Stimulated activated naive CD8-positive, alpha-beta T cell treated with anti-CD3 and anti-CD28 coated beads, Interleukin-15, amount 100 ng/mL, for 72 hours (primary cell): ENCODE data around the gene HOXA13.

Source experiments
- ATAC-seq: fragments of 150-1000 bp; cut with Tn5 transposase; 2 replicates; pipeline ENCODE4 v1.10.0; 2021; ENCODE audit warnings: mild to moderate bottlenecking, moderate library complexity
- DNase-seq, 2 donors: peaks; one replicate each; pipeline ENCODE4 v3.0.0; 2021 to 2022
- H3K27ac Mint-ChIP-seq, 2 donors: one replicate each; pipeline ENCODE4 v1.8.0; 2022; ENCODE audit warnings: mild to moderate bottlenecking in 2 of 2, mixed read lengths in 2 of 2, moderate library complexity in 2 of 2
- H3K27me3 Mint-ChIP-seq: one replicate; pipeline ENCODE4 v1.8.0; 2022; ENCODE audit warnings: mixed read lengths
- H3K4me1 Mint-ChIP-seq: one replicate; pipeline ENCODE4 v1.8.0; 2022; ENCODE audit warnings: mild to moderate bottlenecking, mixed read lengths
- H3K4me3 Mint-ChIP-seq, 2 donors: one replicate each; pipeline ENCODE4 v1.8.0; 2022; ENCODE audit warnings: mild to moderate bottlenecking in 2 of 2, mixed read lengths in 2 of 2, moderate library complexity in 1 of 2
- H3K9me3 Mint-ChIP-seq, 2 donors: one replicate each; pipeline ENCODE4 v1.8.0; 2022; ENCODE audit warnings: mixed read lengths in 2 of 2

HOXA13 gene

GRCh38 chr7:27165996-27166530 is 33.8 kb downstream of the HOXA13 start:
- no peak for DNase-seq
- Mint-ChIP-seq H3K27me3 (peaks cover 99% of the 10 kb centered on the region), H3K27ac (peak overlapping the region in 1 of 2 donors; percentile 91), H3K9me3 (no peaks in the 10 kb centered on the region), H3K4me3 (peak overlapping the region; percentile 61 to 62), H3K4me1 (peaks cover 54% of the 10 kb centered on the region)
- ATAC-seq = no peak

GRCh38 chr7:27165089-27165995 is 34.5 kb downstream of the HOXA13 start, which contains the start of gene HOXA9:
Gene HOXA9 (minus strand): TSS chr7:27165537. CDS start chr7:27165457, 80 bp downstream.
- peaks cover 59% of the 10 kb centered on the region for H3K4me1 Mint-ChIP-seq
- DNase-seq (no peak), ATAC-seq (no peak)
- H3K27me3 Mint-ChIP-seq = peaks cover 99% of the 10 kb centered on the region
- H3K9me3 Mint-ChIP-seq = no peaks in the 10 kb centered on the region
- H3K27ac Mint-ChIP-seq = peak within 1 kb of the TSS in 1 of 2 donors; percentile 91
- peak within 1 kb of the TSS; percentile 61 to 62 for H3K4me3 Mint-ChIP-seq

GRCh38 chr7:27164367-27165088 is 35.4 kb downstream of the HOXA13 start:
- peak overlapping the region in 1 of 2 donors; percentile 72 for H3K27ac Mint-ChIP-seq
- H3K4me3 Mint-ChIP-seq = peak overlapping the region; percentile 50 to 56
- DNase-seq = no peak
- H3K4me1 Mint-ChIP-seq = peaks cover 64% of the 10 kb centered on the region
- no peaks in the 10 kb centered on the region for H3K9me3 Mint-ChIP-seq
- ATAC-seq = no peak
- peaks cover 99% of the 10 kb centered on the region for H3K27me3 Mint-ChIP-seq

- H3K27ac Mint-ChIP-seq = peak overlapping the region in 1 of 2 donors; percentile 72
- ATAC-seq (no peak), DNase-seq (no peak)
- no peaks in the 10 kb centered on the region for H3K9me3 Mint-ChIP-seq
- H3K4me1 Mint-ChIP-seq = peaks cover 61% of the 10 kb centered on the region
- H3K27me3 Mint-ChIP-seq = peaks cover 99% of the 10 kb centered on the region
- peak overlapping the region in 1 of 2 donors; percentile 56 for H3K4me3 Mint-ChIP-seq
Observed at GRCh38 chr7:27164045-27164366, 35.9 kb downstream of the HOXA13 start.

GRCh38 chr7:27163288-27164044 is 36.4 kb downstream of the HOXA13 start:
- no peaks in the 10 kb centered on the region for H3K9me3 Mint-ChIP-seq
- H3K27ac Mint-ChIP-seq = no peak overlapping the region
- peaks cover 99% of the 10 kb centered on the region for H3K27me3 Mint-ChIP-seq
- H3K4me1 Mint-ChIP-seq = peaks cover 61% of the 10 kb centered on the region
- no peak for ATAC-seq
- no peak for DNase-seq
- no peak overlapping the region for H3K4me3 Mint-ChIP-seq

- no peak overlapping the region for H3K4me3 Mint-ChIP-seq
- peaks cover 66% of the 10 kb centered on the region for H3K4me1 Mint-ChIP-seq
- DNase-seq (no peak), ATAC-seq (no peak)
- no peaks in the 10 kb centered on the region for H3K9me3 Mint-ChIP-seq
- H3K27ac Mint-ChIP-seq = no peak overlapping the region
- peaks cover 99% of the 10 kb centered on the region for H3K27me3 Mint-ChIP-seq
Observed at GRCh38 chr7:27162561-27163287, 37.2 kb downstream of the HOXA13 start.

- no peak overlapping the region for H3K27ac Mint-ChIP-seq
- H3K4me3 Mint-ChIP-seq = no peak overlapping the region
- DNase-seq = no peak
- no peak for ATAC-seq
- H3K27me3 Mint-ChIP-seq = peaks cover 99% of the 10 kb centered on the region
- peaks cover 66% of the 10 kb centered on the region for H3K4me1 Mint-ChIP-seq
- no peaks in the 10 kb centered on the region for H3K9me3 Mint-ChIP-seq
Observed at GRCh38 chr7:27161721-27162560, 38.0 kb downstream of the HOXA13 start.

- no peak for DNase-seq
- Mint-ChIP-seq H3K27ac (no peak overlapping the region), H3K4me3 (peak overlapping the region; percentile 67 to 73), H3K4me1 (peaks cover 63% of the 10 kb centered on the region), H3K9me3 (no peaks in the 10 kb centered on the region), H3K27me3 (peaks cover 99% of the 10 kb centered on the region)
- no peak for ATAC-seq
Observed at GRCh38 chr7:27161214-27161720, 38.6 kb downstream of the HOXA13 start.

- Mint-ChIP-seq H3K27me3 (peaks cover 99% of the 10 kb centered on the region), H3K4me3 (peak overlapping the region; percentile 67 to 73), H3K9me3 (no peaks in the 10 kb centered on the region), H3K4me1 (peaks cover 63% of the 10 kb centered on the region), H3K27ac (no peak overlapping the region)
- peak; percentile 61 for ATAC-seq
- DNase-seq = peak; percentile 80 to 85
Observed at GRCh38 chr7:27160546-27161213, 39.2 kb downstream of the HOXA13 start.

- Mint-ChIP-seq H3K27me3 (peaks cover 99% of the 10 kb centered on the region), H3K4me3 (peak overlapping the region; percentile 58 to 73), H3K9me3 (no peaks in the 10 kb centered on the region), H3K4me1 (peaks cover 65% of the 10 kb centered on the region), H3K27ac (no peak overlapping the region)
- ATAC-seq = peak; percentile 41
- no peak for DNase-seq
Observed at GRCh38 chr7:27160145-27160545, 39.7 kb downstream of the HOXA13 start.

GRCh38 chr7:27159266-27160144 is 40.4 kb downstream of the HOXA13 start:
- H3K27me3 Mint-ChIP-seq = peaks cover 99% of the 10 kb centered on the region
- no peak overlapping the region for H3K27ac Mint-ChIP-seq
- peak overlapping the region; percentile 29 to 58 for H3K4me3 Mint-ChIP-seq
- H3K4me1 Mint-ChIP-seq = peaks cover 67% of the 10 kb centered on the region
- no peaks in the 10 kb centered on the region for H3K9me3 Mint-ChIP-seq
- DNase-seq (no peak), ATAC-seq (no peak)

GRCh38 chr7:27158436-27159265 is 41.2 kb downstream of the HOXA13 start:
- no peak for DNase-seq
- no peaks in the 10 kb centered on the region for H3K9me3 Mint-ChIP-seq
- peaks cover 99% of the 10 kb centered on the region for H3K27me3 Mint-ChIP-seq
- H3K27ac Mint-ChIP-seq = no peak overlapping the region
- peak overlapping the region; percentile 46 for H3K4me3 Mint-ChIP-seq
- peaks cover 64% of the 10 kb centered on the region for H3K4me1 Mint-ChIP-seq
- no peak for ATAC-seq
